ENCODE data around the gene TECTA.

TECTA gene

GRCh38 chr11:121100943-121101342, at the start of gene TECTA:
Gene TECTA (plus strand): TSS chr11:121101243. CDS start chr11:121102666, 1,423 bp downstream.
- DNase-seq = no peak

GRCh38 chr11:121053244-121053643, 47.8 kb upstream of the TECTA start:
- DNase-seq = no peak

GRCh38 chr11:121054266-121054665, 46.8 kb upstream of the TECTA start:
- no peak for DNase-seq

GRCh38 chr11:121055076-121055475, 46.0 kb upstream of the TECTA start:
- DNase-seq = no peak

GRCh38 chr11:121057922-121058321, 43.1 kb upstream of the TECTA start:
- no peak for DNase-seq

GRCh38 chr11:121058941-121059340, 42.1 kb upstream of the TECTA start:
- DNase-seq = no peak

- no peak for DNase-seq
These were observed 41.4 kb upstream of the TECTA start for GRCh38 chr11:121059605-121060004.

GRCh38 chr11:121063728-121064127, 37.3 kb upstream of the TECTA start:
- no peak for DNase-seq

GRCh38 chr11:121066623-121067022, 34.4 kb upstream of the TECTA start:
- DNase-seq = no peak

GRCh38 chr11:121067026-121067425, 34.0 kb upstream of the TECTA start:
- no peak for DNase-seq

GRCh38 chr11:121067453-121067852, 33.6 kb upstream of the TECTA start:
- no peak for DNase-seq

- DNase-seq = no peak
These were observed 32.9 kb upstream of the TECTA start for GRCh38 chr11:121067962-121068647.

- DNase-seq = no peak
These were observed 32.3 kb upstream of the TECTA start for GRCh38 chr11:121068787-121069186.

- no peak for DNase-seq
These were observed 29.8 kb upstream of the TECTA start for GRCh38 chr11:121070951-121071845.

- DNase-seq = no peak
These were observed 29.1 kb upstream of the TECTA start for GRCh38 chr11:121071846-121072450.

GRCh38 chr11:121081321-121081720, 19.7 kb upstream of the TECTA start:
- DNase-seq = no peak

- DNase-seq = no peak
These were observed 18.8 kb upstream of the TECTA start for GRCh38 chr11:121082219-121082618.

- DNase-seq = no peak
These were observed 18.4 kb upstream of the TECTA start for GRCh38 chr11:121082670-121083069.

GRCh38 chr11:121086866-121087265, 14.2 kb upstream of the TECTA start:
- DNase-seq = no peak

- DNase-seq = no peak
These were observed 11.5 kb upstream of the TECTA start for GRCh38 chr11:121089566-121089965.

- DNase-seq = no peak
These were observed 10.8 kb upstream of the TECTA start for GRCh38 chr11:121090145-121090721.

GRCh38 chr11:121091492-121092152, 9.4 kb upstream of the TECTA start:
- DNase-seq = no peak

GRCh38 chr11:121095561-121095960, 5.5 kb upstream of the TECTA start:
- no peak for DNase-seq
